GM12878 (cell line): ENCODE results near the gene LPAR5. TPM values are rescaled to one million over a fixed set of nuclear protein-coding genes. Genes with fewer than 3 reads are reported as not detected.

Experiments used
- ATAC-seq: fragments of 200-7000 bp; cut with Tn5 transposase; 3 replicates; pipeline ENCODE4 v1.9.1; 2020; ENCODE audit warnings: mild to moderate bottlenecking, moderate library complexity
- BruUV-seq: library from RNA; stranded (reverse); fragments of 400-500 nt; replicated peaks from 2 replicates; lab custom pipeline; 2021; lab: Mats Ljungman, UMichigan
- CTCF ChIA-PET: fragments of 300-600 bp; sonication (Branson Sonifier 250); formaldehyde crosslinking; extraction: SDS; loops from one replicate; lab custom pipeline; 2021; ENCODE audit warnings: inconsistent platforms; lab: Yijun Ruan, JAX
- POLR2A ChIA-PET: fragments of 350-600 bp; formaldehyde crosslinking; extraction: SDS; loops from one replicate; lab custom pipeline; 2021; ENCODE audit warnings: inconsistent platforms; lab: Charles Lee
- RAD21 ChIA-PET: fragments of 300-600 bp; sonication (Branson Sonifier 250); formaldehyde crosslinking; loops from one replicate; lab custom pipeline; 2023; ENCODE audit warnings: antibody characterized with exemption; ENCODE audit not compliant: unreplicated experiment; lab: Charles Lee
- SMC1A ChIA-PET: fragments of 300-600 bp; sonication (Branson Sonifier 250); formaldehyde crosslinking; loops from one replicate; lab custom pipeline; 2023; ENCODE audit not compliant: unreplicated experiment, uncharacterized antibody; lab: Charles Lee
- DNase-seq: peaks from one replicate; pipeline ENCODE4 v3.0.0-alpha.2; 2011; ENCODE audit warnings: low read depth, low spot score
- FAIRE-seq: peaks from 3 replicates; lab custom pipeline; 2011; peaks lifted over from hg19 to GRCh38; lab: Jason Lieb, UNC
- H2AFZ ChIP-seq: 2 replicates; pipeline ENCODE4 v1.6.0; 2011; ENCODE audit warnings: low read depth, low read length, control low read depth; ENCODE audit not compliant: control insufficient read depth
- H3K27ac ChIP-seq: 2 replicates; pipeline ENCODE4 v1.5.1; 2011; ENCODE audit warnings: control low read depth; ENCODE audit not compliant: control insufficient read depth, insufficient read depth
- H3K27me3 ChIP-seq, 2 experiments: replicated peaks in 1 of 2; 2 replicates each; pipeline versions ENCODE4 v1.6.0 to v1.6.1; 2011; ENCODE audit warnings: low read length in 1 of 2; ENCODE audit not compliant: control insufficient read depth in 2 of 2, insufficient read depth in 2 of 2
- H3K36me3 ChIP-seq, 2 experiments: 2 replicates each; pipeline ENCODE4 v1.5.1; 2011; ENCODE audit warnings: low read length in 1 of 2; ENCODE audit not compliant: control insufficient read depth in 2 of 2, insufficient read depth in 2 of 2
- H3K4me1 ChIP-seq: 2 replicates; pipeline ENCODE4 v1.6.1; 2011; ENCODE audit warnings: mild to moderate bottlenecking, low read length, moderate library complexity, mixed read lengths; ENCODE audit not compliant: control insufficient read depth, insufficient read depth
- H3K4me2 ChIP-seq: 2 replicates; pipeline ENCODE4 v1.6.0; 2011; ENCODE audit warnings: control low read depth; ENCODE audit not compliant: control insufficient read depth, insufficient read depth
- H3K4me3 ChIP-seq: fragments of 200-600 bp; sonication (generic); 2 replicates; pipeline ENCODE4 v1.5.1; 2016
- H3K79me2 ChIP-seq: 2 replicates; pipeline ENCODE4 v1.6.0; 2011; ENCODE audit warnings: low read length; ENCODE audit not compliant: control insufficient read depth, insufficient read depth
- H3K9ac ChIP-seq: 2 replicates; pipeline ENCODE4 v1.8.0; 2011; ENCODE audit warnings: low read length, control low read depth, mixed read lengths; ENCODE audit not compliant: control insufficient read depth, insufficient read depth
- H3K9me3 ChIP-seq: replicated peaks from 3 replicates; pipeline ENCODE4 v1.5.1; 2011; ENCODE audit warnings: mild to moderate bottlenecking, low read length; ENCODE audit not compliant: control insufficient read depth, insufficient read depth
- H4K20me1 ChIP-seq: 2 replicates; pipeline ENCODE4 v1.6.0; 2011; ENCODE audit not compliant: control insufficient read depth, insufficient read depth
- ASH2L ChIP-seq: fragments of 300-600, 200-600 bp; sonication (generic); IDR thresholded peaks from 2 replicates; pipeline ENCODE4 v1.6.1; 2017; ENCODE audit warnings: low read depth, mild to moderate bottlenecking, borderline replicate concordance
- E2F8 ChIP-seq: fragments of 450-650 bp; IDR thresholded peaks from 2 replicates; pipeline ENCODE4 v1.6.1; 2018; ENCODE audit warnings: mild to moderate bottlenecking, low read depth, moderate library complexity; ENCODE audit not compliant: partially characterized antibody
- ELK1 ChIP-seq: IDR thresholded peaks from 2 replicates; pipeline ENCODE4 v1.6.1; 2012; ENCODE audit warnings: low read depth, low read length, improper control_type of control experiment
- IKZF1 ChIP-seq: fragments of 450-650 bp; conservative IDR thresholded peaks from 2 replicates; pipeline ENCODE4 v1.6.1; 2017; ENCODE audit warnings: antibody characterized with exemption, mild to moderate bottlenecking
- KLF5 ChIP-seq: fragments of 450-650 bp; IDR thresholded peaks from 2 replicates; pipeline ENCODE4 v1.6.1; 2014; ENCODE audit warnings: mild to moderate bottlenecking; ENCODE audit not compliant: partially characterized antibody
- MAX ChIP-seq: IDR thresholded peaks from 2 replicates; pipeline ENCODE4 v1.6.1; 2012; ENCODE audit warnings: low read depth, low read length, improper control_type of control experiment
- MXI1 ChIP-seq: fragments of 150-350 bp; IDR thresholded peaks from 2 replicates; pipeline ENCODE4 v1.6.1; 2011; ENCODE audit warnings: low read depth, mild to moderate bottlenecking, inconsistent platforms, low read length, improper control_type of control experiment
- NR2C2 ChIP-seq: IDR thresholded peaks from 2 replicates; pipeline ENCODE4 v1.6.1; 2011; ENCODE audit warnings: borderline replicate concordance, low read depth; ENCODE audit not compliant: control insufficient read depth, insufficient read length
- NRF1 ChIP-seq: conservative IDR thresholded peaks from 2 replicates; pipeline ENCODE4 v1.6.1; 2011; ENCODE audit warnings: mild to moderate bottlenecking, low read depth, low read length, improper control_type of control experiment
- POLR2AphosphoS5 ChIP-seq: IDR thresholded peaks from 2 replicates; pipeline ENCODE4 v1.6.1; 2011; ENCODE audit warnings: mild to moderate bottlenecking, low read length, inconsistent platforms
- POU2F2 ChIP-seq: IDR thresholded peaks from 3 replicates; pipeline ENCODE4 v1.6.1; 2011; ENCODE audit warnings: low read depth, mild to moderate bottlenecking, low read length, borderline replicate concordance
- RELB ChIP-seq: fragments of 450-650 bp; IDR thresholded peaks from 2 replicates; pipeline ENCODE4 v1.6.1; 2017; ENCODE audit warnings: low read depth, mild to moderate bottlenecking, moderate library complexity
- WGBS: methylation state at CpG from one replicate; pipeline ENCODE4 v1.1.6; 2016; ENCODE audit warnings: low lambda C conversion rate; ENCODE audit not compliant: insufficient replicate concordance, insufficient coverage; ENCODE audit errors: missing lambda C conversion rate; 5-methylcytosine and 5-hydroxymethylcytosine counted together
- in situ Hi-C: fragments of 300-500 bp; cut with MboI; formaldehyde crosslinking; loops from 9 replicates; pipeline ENCODE4 v1.14.3; 2018; ENCODE audit warnings: mixed read lengths
- intact Hi-C: fragments of 100-400 bp; cut with micrococcal nuclease; formaldehyde crosslinking; loops from one replicate; pipeline ENCODE4 v1.14.2; 2022; ENCODE audit not compliant: unreplicated experiment
- polyA plus RNA-seq, 11 experiments: library from polyadenylated mRNA; depleted of rRNA in 4 of 11; unstranded in 6 of 11; stranded (reverse) in 5 of 11; fragments of >200 nt; fragmentation: Nextera tagmentation in 4 of 11; fragmentation: Illumina TruSeq in 1 of 11; extraction: Ambion mirVana in 4 of 11; extraction: Trizol in 1 of 11; gene quantifications; 1 replicate in 1 of 11; 2 replicates in 10 of 11; pipeline versions ENCODE4 v1.2.1 to v1.2.3, GENCODE V29; 2011 to 2016; ENCODE audit warnings: inconsistent platforms in 2 of 11, missing spikeins in 2 of 11, low read depth in 1 of 11
- total RNA-seq, 4 experiments: library from RNA; depleted of rRNA in 3 of 4; stranded (reverse); fragments of >200 nt in 3 of 4; fragmentation: Illumina TruSeq in 1 of 4; extraction: Trizol in 1 of 4; gene quantifications; 2 replicates each; pipeline versions ENCODE4 v1.2.1 to v1.2.3, GENCODE V29; 2013 to 2021

The LPAR5 gene
- total and polyA plus RNA-seq, 10 of the 15 experiments (the other 5 are each of a cell fraction or from before 2014, with no cell fraction given), result 1.3 to 7.9 (median 5.3) TPM

GRCh38 chr12:6606331-6607131 is 29.2 kb downstream of the LPAR5 start (continued):
- no peak for TF ChIP-seq NRF1

GRCh38 chr12:6605421-6606330 is 30.1 kb downstream of the LPAR5 start:
- Histone ChIP-seq H2AFZ (no peak overlapping the region), H3K4me1 (peaks cover 24% of the 10 kb centered on the region), H3K27ac (peak overlapping the region; percentile 70), H3K27me3 (no peaks in the 10 kb centered on the region), H3K36me3 (peaks cover 14 to 15% of the 10 kb centered on the region in 2 experiments), H3K4me2 (peak overlapping the region; percentile 75), H3K9ac (peak overlapping the region; percentile 63), H3K4me3 (peak overlapping the region; percentile 99), H3K9me3 (no peaks in the 10 kb centered on the region), H4K20me1 (peaks cover 14% of the 10 kb centered on the region), H3K79me2 (peaks cover 48% of the 10 kb centered on the region)
- BruUV-seq, result TSS peak; percentile 50
- 2% methylated on average over 18 of the region's 18 CpGs for WGBS
- ATAC-seq (peak; percentile 19), DNase-seq (no peak), FAIRE-seq (no peak)
- CTCF ChIA-PET, result interaction anchor here (0.8 to 4.9 kb wide), 9 partner anchors 34 to 180 kb away, joined by 3 to 43 read pairs (median 4); no protein-coding TSS in a partner anchor
- intact Hi-C loops (no loop called here), in situ Hi-C loops (no loop called here)
- POLR2A ChIA-PET, result interaction anchor here (0.6 to 1.6 kb wide), 6 partner anchors 8 to 118 kb away, joined by 3 to 11 read pairs (median 4); partner anchors contain the start of genes COPS7A and LPAR5
- SMC1A ChIA-PET, result interaction anchor here (0.5 to 2.0 kb wide), 9 partner anchors 11 to 204 kb away, joined by 3 to 7 read pairs (median 4); partner anchors contain the start of genes LPAR5, MLF2 and ZNF384
- RAD21 ChIA-PET, result interaction anchor here (0.7 to 1.9 kb wide), 9 partner anchors 8 to 180 kb away, joined by 3 to 8 read pairs (median 3); partner anchors contain the start of genes VAMP1 and ZNF384
- TF ChIP-seq POU2F2 (no peak), MXI1 (no peak), ASH2L (no peak), KLF5 (no peak), MAX (no peak), RELB (0 out of 2 replicates have a peak, but pooled peaks have one; percentile 17), ELK1 (no peak), IKZF1 (0 out of 2 replicates have a peak, but pooled peaks have one; percentile 26), E2F8 (no peak), NR2C2 (no peak), POLR2AphosphoS5 (peak; percentile 19)
